Omental fat pad (tissue), 4 donors: Measurements from ENCODE around the gene C1orf35. TPM values are rescaled to one million over a fixed set of nuclear protein-coding genes. Genes with fewer than 3 reads are reported as not detected.

Experiments
- ATAC-seq: fragments of 150-250 bp; one replicate; pipeline ENCODE4 v1.9.1; 2016; ENCODE audit warnings: mild to moderate bottlenecking, moderate library complexity; ENCODE audit not compliant: low FRiP score
- DNase-seq: peaks from one replicate; pipeline ENCODE4 v3.0.0-alpha.2; 2019; ENCODE audit warnings: low spot score
- total RNA-seq, 4 donors: library from RNA; depleted of rRNA; stranded (reverse); fragments of >200 nt; gene quantifications; one replicate each; pipeline ENCODE4 v1.1.0, GENCODE V29; 2016
- TF ChIP-seq, protein P1 (sequence below), 3 donors: fragments of 450-650 bp; IDR thresholded peaks; one replicate each; pipeline ENCODE4 v1.5.1; 2016 to 2017; ENCODE audit warnings: antibody characterized with exemption in 3 of 3, mild to moderate bottlenecking in 3 of 3, moderate library complexity in 2 of 3

Gene C1orf35
- total RNA-seq, 4 donors from 2014 or later: 5.1 to 17.2 (median 8.8) TPM

DNA sequence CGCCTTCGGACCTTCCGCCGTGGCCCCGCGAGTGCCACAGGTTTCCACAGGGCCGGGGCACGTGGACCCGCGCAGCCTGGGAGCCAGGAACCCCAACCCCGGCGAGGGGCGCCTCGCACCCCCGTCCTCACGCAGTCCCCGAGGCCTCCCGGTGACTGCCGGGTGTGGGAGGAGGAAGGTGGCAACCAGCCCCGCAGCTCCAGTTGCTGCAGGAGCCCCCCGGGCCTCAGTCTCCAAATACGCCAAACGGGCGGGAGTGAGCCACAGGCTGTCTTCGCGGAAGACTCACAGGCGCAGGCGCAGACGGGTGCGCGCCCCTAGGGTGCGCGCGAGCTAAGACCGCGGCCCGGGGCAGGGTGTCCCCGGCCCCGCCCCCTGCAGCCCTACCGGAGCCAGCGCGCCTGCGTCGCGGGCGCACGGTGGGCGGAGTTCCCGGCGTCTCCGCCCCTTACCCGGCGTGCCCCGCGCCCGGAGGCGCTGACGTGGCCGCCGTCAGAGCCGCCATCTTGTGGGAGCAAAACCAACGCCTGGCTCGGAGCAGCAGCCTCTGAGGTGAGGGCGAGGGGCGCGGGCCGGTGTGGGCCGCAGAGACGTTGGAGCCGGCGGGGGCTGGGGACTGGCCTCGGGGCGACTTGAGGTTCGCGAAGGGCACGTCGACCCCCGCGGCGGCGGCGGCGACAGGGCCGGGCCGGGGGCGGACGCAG lies 20.8 kb downstream of the C1orf35 start, which contains the start of gene ARF1:
TSS of gene ARF1 (plus strand) at position 495 of the 704 bp plus-strand sequence. CDS start 14,407 bp downstream, outside the sequence.
- peak; percentile 58 for DNase-seq
- ATAC-seq: peak; percentile 91
- TF ChIP-seq, protein P1, sequence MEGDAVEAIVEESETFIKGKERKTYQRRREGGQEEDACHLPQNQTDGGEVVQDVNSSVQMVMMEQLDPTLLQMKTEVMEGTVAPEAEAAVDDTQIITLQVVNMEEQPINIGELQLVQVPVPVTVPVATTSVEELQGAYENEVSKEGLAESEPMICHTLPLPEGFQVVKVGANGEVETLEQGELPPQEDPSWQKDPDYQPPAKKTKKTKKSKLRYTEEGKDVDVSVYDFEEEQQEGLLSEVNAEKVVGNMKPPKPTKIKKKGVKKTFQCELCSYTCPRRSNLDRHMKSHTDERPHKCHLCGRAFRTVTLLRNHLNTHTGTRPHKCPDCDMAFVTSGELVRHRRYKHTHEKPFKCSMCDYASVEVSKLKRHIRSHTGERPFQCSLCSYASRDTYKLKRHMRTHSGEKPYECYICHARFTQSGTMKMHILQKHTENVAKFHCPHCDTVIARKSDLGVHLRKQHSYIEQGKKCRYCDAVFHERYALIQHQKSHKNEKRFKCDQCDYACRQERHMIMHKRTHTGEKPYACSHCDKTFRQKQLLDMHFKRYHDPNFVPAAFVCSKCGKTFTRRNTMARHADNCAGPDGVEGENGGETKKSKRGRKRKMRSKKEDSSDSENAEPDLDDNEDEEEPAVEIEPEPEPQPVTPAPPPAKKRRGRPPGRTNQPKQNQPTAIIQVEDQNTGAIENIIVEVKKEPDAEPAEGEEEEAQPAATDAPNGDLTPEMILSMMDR (IDR thresholded peaks at IDR 0.05): no peak

DNA sequence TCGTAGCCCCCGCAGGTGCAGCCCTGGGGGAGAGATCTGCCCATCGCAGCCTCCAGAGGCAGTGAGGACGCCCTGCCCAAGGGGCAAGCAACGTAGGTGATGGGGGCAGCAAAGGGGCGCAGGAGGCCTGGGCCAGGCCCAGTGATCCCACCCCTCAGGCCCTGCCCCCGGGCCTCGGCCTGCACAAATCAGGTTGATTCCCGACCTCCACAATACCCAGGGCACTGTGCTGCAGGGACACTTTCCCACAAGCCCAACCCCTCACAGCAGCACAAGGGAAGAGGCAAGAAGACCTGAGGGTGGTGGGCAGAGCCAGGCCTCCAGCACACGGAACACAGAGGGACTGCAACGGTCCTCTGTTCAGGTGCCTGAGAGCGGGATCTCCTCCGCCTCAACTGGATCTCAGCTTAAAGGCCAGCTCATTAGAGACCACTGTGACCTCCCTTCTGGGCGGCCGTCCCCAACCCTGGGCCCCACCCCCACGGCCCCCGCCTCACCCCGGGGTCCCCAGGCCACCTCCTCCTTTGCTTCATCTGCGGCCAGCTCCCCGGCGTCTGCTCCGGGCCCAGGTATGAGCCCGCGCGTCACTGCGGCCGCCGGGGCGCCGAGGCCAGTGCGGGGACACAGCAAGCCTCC lies 21.4 kb downstream of the C1orf35 start:
- ATAC-seq (no peak), DNase-seq (no peak)
- TF ChIP-seq, protein P1 (IDR thresholded peaks at IDR 0.05): no peak

DNA sequence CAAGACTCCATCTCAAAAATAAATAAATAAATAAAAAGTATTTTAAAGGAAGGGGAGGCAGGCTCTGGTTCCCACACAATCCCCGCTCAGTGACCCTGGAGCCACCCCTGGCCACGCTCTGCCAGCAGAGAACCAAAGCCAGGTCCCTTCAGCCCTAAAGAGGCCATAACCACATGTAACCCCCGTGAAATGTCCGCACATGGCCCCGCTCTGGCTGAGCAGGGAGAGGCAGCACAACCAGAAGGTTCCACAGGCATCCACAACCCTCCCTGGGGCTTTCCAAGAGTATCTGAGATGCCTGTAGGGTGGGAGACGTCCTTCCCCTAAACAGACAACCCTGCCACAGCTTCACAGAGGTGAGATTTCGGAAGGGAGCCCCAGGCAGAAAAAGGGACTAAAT lies 22.0 kb downstream of the C1orf35 start:
- DNase-seq (no peak), ATAC-seq (no peak)
- TF ChIP-seq, protein P1 (IDR thresholded peaks at IDR 0.05): no peak

DNA sequence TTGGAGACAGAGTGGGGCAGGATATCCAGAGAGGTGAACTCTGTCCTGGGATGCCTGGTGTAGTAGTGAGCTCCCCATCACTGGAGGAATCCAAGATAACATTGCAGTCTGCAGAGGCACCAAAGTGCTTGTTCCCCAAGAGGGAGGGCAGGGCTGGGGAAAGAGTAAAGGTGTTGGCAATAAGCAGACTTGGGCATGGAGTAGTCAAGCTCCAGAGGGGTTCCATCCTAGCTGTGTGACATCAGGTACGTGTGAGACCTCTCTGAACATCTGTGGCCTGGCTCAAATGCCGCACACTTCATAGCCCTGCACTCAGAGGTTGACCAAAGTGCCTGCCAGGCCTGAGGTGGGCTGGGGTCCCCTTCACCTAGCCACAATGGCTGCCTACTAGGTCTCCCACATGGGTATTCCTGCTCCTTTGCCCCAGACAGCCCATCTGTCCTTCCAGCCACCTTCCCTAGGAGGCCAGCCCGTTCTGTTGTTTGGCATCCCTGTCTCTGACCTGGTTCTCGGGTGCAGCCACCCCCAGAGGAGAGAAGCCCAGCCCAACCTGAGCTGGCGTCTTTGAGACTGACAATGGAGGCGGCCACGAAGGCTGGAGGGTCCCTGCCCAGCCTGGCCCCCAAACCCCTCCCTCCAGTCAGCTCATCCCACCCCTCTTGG lies 23.4 kb downstream of the C1orf35 start:
- ATAC-seq (no peak), DNase-seq (no peak)
- TF ChIP-seq, protein P1 (IDR thresholded peaks at IDR 0.05): no peak

DNA sequence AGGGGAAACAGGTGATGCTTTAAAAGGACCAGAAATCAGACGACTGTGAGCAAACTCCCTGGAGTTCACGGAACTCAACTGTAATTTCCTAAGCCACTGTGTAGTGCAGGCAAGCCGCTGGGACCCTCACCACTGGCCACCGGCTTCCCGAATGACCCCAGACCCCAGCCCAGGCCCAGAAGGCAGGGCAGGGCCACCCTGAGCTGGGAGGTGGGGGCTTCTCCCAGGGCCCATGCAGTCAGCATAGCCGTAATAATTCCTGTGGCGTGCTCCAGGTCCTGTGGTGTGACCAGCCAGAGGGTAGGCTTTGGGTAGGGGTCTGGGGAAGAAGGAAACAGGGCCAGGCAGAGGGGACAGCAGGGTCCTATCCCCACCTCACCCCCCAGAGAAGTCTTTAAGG lies 24.1 kb downstream of the C1orf35 start:
- TF ChIP-seq, protein P1 (IDR thresholded peaks at IDR 0.05): no peak
- DNase-seq: no peak

DNA sequence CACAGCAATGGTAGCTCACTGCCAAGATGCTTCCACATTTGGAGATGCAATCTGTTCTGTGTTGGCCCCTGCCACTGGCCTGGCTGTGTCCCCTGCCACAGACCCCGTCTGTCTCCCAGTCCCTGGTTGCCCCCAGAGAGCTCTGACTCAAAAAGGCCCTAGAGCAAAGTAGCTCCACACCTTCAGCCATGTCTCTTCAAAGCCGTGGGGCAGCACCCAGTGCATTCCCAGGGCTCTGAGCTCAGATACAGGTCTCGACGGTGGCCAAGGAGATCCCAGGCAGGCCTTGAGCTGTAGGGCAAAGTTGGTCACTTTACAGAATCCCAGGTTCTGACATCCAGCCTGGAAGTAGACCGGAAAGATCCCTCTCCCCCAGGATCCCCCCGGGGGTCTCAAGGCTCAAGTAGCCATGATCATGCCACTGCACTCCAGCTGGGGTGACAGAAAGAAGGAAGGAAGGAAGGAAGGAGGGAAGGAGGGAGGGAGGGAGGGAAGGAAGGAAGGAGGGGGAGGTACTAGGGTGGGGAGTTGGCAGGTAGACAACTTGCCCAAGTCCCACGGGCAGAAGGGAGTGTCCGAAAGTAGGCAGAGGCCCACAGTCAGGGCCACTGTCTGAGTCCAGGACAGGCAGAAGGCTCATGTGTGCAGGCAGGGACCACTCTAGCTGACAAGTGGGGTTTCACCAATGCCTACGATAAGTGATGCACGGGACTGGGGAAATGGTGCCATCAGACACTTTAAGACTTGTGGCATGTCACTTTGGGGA lies 25.4 kb downstream of the C1orf35 start:
- DNase-seq (no peak), ATAC-seq (no peak)
- TF ChIP-seq, protein P1 (IDR thresholded peaks at IDR 0.05): no peak

More for the DNA sequence above, 24.1 kb downstream of the C1orf35 start:
- ATAC-seq: no peak
